ENCODE results near the gene ZDHHC6.

DNA sequence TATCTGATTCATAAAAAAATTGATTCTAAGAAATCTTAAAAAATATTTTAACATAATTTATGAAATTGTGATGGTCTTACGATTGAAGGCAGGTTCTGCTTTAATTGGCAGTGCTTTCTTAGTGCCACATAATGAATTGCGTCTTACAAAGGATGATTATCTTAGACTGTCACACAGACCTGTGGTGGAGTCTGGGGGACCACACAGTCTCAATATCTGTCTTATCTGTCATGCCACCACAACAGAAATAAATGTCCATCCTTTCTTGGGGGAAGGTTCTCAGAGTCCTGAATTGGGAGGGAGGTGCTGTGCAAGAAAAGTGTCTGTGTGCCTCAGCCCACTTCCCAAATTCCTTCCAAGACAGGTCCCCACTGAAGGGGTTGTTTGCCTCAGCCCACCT is 34.0 kb downstream of the ZDHHC6 start:
- TF ChIP-seq, protein P1, sequence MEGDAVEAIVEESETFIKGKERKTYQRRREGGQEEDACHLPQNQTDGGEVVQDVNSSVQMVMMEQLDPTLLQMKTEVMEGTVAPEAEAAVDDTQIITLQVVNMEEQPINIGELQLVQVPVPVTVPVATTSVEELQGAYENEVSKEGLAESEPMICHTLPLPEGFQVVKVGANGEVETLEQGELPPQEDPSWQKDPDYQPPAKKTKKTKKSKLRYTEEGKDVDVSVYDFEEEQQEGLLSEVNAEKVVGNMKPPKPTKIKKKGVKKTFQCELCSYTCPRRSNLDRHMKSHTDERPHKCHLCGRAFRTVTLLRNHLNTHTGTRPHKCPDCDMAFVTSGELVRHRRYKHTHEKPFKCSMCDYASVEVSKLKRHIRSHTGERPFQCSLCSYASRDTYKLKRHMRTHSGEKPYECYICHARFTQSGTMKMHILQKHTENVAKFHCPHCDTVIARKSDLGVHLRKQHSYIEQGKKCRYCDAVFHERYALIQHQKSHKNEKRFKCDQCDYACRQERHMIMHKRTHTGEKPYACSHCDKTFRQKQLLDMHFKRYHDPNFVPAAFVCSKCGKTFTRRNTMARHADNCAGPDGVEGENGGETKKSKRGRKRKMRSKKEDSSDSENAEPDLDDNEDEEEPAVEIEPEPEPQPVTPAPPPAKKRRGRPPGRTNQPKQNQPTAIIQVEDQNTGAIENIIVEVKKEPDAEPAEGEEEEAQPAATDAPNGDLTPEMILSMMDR (IDR thresholded peaks at IDR 0.05): no peak
- no peak for TF ChIP-seq POLR2A (IDR thresholded peaks at IDR 0.05)
